NCI-H460 (cell line): Measurements from ENCODE around the gene TMEFF2. TPM values are rescaled to one million over a fixed set of nuclear protein-coding genes. Genes with fewer than 3 reads are reported as not detected.
"Not testable (repeated sequence)": the region's sequence is repeated elsewhere in the genome, so short reads cannot be mapped to it uniquely, and the experiment has no call there.

Source experiments
- DNase-seq: peaks from one replicate; pipeline ENCODE4 v3.0.0-alpha.2; 2016; ENCODE audit warnings: low read depth; ENCODE audit errors: extremely low read depth
- total RNA-seq: library from RNA; depleted of rRNA; stranded (reverse); fragments of >200 nt; shearing (Covaris generic); gene quantifications from 2 replicates; pipeline ENCODE4 v1.2.3, GENCODE V29; 2014

TMEFF2 gene
- total RNA-seq, 1 experiment from 2014 or later, result not detected

DNA sequence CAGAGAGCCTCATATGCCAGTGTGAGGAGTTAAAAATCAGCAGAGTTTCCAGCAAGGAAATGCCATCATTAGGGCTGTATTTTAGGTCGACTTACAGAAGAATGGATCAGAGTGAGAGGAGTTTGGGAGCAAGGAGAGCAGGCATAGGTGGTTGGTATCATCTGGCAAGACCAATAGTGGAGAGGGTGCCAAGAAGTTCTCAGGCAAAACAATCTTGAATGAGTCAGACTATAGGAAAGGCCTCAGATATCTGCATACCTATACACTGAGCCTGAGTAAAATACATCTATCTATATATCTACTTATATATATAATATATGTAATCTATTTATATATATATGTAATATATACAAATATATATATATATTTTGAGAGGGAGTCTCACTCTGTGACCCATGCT lies 57.3 kb downstream of the TMEFF2 start:
- no peak for DNase-seq

DNA sequence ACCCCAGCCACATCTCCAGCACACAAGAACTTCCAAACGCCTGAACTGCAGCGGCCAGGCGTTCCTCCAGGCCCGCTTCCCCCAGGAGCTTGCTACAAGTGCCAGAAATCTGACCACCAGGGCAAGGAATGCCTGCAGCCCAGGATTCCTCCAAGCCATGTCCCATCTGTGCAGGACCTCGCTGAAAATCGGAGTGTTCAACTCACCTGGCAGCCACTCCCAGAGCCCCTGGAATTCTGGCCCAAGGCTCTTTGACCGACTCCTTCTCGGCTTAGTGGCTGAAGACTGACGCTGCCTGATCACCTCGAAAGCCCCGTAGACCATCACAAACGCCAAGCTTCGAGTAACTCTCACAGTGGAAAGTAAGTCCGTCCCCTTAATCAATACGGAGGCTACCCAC lies 62.1 kb downstream of the TMEFF2 start:
- not testable (repeated sequence) for DNase-seq

DNA sequence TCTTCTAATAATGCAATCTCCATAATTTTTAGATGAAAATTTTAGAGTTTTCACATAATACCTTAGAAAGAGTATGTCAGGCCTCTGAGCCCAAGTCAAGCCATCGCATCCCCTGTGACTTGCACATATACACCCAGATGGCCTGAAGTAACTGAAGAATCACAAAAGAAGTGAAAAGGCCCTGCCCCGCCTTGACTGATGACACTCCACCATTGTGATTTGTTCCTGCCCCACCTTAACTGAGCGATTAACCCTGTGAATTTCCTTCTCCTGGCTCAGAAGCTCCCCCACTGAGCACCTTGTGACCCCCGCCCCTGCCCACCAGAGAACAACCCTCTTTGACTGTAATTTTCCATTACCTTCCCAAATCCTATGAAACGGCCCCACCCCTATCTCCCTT lies 64.4 kb downstream of the TMEFF2 start:
- DNase-seq, result not testable (repeated sequence)

DNA sequence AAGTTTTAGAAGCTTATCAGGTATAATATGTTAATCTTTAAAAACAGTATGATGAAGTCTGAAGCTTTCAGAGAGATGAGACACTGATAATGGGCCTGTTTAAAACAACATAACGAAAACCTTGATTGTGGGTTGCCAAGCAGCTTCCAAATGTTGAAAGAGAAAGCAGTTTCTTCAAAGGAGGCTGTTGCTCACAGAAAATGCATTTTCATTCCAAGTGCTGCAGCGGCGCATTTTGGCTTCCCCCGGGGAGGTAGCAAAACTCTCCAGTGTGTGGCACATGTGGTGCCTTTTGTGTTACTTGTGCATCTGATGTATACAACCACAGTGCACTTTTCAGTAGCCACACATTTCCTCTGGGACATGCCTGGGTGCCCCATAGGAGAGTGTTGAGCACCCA lies 66.1 kb downstream of the TMEFF2 start:
- no peak for DNase-seq

DNA sequence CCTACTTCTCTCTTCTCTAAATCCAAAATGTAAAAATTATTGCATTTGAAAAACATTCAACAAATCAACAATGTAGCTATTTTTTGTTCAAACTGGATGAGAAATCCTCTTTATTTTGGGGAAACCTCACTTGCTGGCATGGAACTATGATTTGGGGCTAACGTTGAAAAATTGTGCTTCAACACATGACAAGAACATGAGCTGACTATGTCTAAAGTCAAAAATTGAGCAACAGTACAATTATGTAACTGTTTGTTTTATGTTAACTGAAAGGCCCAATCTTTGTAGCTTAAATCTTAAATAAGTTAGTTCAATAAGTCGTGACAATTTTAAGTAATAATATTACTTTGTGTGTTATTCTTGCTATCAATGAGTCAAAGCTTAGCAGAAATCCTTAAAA lies 67.3 kb downstream of the TMEFF2 start:
- no peak for DNase-seq

DNA sequence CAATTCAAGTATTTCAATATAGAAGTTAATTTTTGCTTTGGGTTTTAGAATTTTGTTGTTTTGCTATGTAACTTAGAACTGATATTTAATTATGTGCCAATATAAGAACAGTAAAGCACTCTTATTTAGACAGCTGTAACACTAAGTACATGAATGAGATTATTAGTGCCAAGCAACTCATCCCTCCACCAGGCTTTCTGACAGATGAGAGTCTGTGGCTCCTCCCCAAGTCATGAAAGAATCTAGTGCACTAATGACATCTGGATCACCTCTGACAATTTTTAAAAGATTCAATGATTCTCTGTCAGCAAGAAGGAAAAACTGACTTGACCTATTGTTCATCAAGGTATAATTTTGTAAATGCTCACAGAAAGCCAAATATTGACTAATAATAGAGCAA lies 67.8 kb downstream of the TMEFF2 start:
- no peak for DNase-seq

DNA sequence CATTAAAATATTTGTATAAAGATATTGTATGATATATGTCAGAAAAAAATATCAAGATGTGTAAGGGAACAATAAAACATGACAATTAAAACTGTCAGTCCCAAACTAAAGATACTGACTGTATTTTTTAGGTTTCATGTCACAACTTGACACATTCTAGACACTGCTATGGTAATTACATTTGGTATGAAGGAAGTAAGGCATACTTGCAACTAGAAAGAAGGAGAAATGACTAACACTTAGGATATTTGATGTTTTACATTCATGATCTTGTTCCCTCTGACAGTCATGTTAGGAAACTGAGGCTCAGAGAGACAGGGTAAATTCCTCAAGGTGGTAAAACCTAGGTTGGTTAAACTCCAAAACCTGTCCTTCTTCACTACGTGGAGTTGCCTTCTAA lies 68.3 kb downstream of the TMEFF2 start:
- DNase-seq, result no peak

DNA sequence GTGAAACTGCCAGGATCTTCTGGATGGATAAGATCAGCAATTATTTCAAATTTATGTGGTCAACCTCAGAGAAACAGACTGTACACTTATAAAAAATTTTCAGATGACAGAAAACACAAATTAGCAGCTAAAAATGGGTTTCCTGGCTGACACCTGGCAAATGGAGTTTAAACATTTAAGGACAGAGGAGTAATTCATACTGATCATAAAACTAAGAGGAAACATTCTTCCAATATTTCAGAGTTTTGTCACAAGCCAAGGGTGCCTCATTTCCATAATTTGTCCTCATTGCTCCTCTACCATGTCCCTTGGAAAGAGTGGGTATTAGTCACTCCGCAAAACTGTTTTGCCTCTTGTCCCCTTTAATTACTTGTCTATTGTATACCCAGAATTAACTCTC lies 70.2 kb downstream of the TMEFF2 start:
- no peak for DNase-seq

DNA sequence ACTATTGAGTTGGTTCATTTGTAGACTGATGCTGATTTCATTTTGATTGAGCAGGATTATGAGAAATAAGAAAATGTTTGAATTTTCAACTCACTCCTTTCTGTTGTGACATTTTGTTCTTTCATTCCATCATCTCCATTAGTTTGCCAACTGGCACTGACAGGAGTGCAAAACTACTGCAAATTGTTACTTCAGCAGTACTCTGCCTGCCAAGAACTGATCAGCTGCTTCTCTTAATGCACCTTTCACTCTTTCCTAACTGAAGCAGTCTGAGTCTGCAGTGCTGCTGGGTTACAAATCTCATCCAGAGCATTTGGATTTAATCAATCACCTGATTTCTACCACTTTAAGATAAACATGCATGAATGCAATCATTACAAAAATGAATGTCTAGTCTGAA lies 70.9 kb downstream of the TMEFF2 start:
- DNase-seq, result no peak

DNA sequence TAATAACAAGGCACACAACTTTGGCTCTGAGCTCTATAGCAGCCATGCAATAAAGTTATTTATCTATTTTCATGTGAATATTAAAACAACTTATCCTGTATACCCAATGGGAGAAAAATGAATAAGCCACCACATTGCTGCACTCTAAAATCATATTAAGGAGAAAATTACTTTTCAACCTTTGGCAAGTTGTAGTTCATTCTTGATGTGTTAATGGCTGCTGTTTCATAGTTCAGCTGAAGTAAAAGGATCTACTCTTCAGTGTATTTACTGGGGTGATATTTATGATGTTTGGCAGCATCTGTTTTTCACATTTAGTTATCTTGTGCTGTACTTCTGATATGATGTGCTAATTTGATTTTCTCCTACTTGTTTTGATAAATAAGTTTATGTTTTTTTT lies 71.8 kb downstream of the TMEFF2 start:
- DNase-seq, result no peak

DNA sequence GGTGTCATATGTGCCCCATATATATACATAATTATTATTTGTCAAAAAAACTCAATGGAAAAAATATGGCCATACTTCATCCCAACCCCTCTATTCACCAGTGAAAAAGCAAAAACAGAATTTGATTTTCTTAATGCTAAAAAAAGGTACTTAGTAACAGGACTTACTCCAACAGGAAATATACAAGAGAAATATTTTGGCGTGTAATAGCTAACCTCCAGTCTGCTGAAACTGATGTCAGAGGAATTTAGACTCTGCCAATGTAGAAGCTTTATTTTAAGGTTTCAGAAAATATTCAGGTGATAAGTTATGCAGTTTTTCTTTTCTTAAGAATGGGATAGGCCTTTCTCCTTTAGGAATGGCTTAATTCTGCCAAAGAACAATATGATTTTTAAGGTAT lies 72.6 kb downstream of the TMEFF2 start:
- no peak for DNase-seq

DNA sequence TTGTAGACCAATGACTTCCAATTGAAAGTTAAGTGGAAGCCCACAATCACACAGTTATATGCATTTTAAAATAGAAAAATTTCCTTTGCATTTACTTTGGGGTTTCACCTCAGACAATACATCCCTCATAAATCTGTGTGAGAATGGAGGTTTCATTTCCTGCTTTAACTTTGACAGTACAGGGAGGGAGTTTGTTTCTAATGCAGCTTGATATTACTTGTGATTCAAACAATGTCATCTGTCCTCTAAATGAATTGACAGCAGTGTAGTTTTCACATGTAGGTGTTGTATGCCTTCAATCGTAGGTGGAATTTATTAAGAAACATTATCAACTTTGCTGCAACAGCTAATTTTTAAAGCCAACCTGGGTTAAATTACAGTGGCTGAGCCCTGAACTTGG lies 75.2 kb downstream of the TMEFF2 start:
- DNase-seq, result peak; percentile 11

DNA sequence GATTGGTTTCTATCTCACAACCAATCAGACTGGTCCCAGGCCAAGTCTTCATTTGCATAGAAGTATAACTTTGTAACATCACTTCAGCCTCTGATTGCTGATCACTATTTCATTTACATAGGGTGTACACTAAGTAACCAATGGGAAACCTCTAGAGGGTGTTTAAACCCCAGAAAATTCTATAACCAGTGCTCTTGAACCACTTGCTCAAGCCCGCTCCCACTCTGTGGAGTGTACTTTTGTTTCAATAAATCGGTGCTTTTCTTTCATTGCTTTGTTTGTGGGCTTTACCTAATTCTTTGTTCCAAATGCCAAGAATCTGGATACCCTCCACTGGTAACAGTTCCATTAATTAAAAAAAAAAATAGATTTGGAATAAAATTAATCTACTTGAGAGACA lies 77.0 kb downstream of the TMEFF2 start:
- no peak for DNase-seq

DNA sequence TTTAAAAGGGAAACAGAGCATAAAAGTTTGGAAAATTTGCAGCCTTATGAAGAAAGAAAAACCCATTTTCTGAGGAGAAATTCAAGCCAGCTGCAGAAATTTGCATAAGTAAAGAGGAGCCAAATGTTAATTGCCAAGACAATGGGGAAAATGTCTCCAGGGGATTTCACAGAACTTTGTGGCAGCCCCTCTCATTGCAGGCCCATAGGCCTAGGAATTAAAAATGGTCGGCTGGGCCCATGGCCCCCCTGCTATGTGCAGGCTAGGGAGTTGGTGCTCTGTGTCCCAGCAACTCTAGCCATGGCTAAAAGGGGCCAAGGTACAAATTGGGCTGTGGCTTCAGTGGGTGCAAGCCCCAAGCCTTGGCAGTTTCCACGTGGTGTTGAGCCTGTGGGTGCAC lies 83.2 kb downstream of the TMEFF2 start:
- not testable (repeated sequence) for DNase-seq

DNA sequence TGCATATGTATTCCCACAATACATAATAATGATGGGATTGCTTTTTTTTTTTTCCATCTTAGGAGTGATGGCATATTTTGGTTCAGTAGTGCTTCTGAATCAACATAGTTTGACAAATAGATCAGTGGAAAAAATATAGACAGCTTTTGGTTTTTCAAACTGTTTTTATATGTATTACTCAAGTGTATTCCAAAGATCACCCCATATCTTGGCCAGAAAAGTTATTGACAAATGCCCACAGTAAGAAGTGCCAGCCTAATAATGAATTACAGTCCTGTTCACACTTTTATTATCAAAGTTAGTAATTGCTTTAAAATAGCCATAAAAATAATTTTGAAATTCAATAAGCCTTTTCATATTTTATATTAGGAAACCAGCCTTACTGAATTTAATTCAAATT lies 95.0 kb downstream of the TMEFF2 start:
- no peak for DNase-seq

DNA sequence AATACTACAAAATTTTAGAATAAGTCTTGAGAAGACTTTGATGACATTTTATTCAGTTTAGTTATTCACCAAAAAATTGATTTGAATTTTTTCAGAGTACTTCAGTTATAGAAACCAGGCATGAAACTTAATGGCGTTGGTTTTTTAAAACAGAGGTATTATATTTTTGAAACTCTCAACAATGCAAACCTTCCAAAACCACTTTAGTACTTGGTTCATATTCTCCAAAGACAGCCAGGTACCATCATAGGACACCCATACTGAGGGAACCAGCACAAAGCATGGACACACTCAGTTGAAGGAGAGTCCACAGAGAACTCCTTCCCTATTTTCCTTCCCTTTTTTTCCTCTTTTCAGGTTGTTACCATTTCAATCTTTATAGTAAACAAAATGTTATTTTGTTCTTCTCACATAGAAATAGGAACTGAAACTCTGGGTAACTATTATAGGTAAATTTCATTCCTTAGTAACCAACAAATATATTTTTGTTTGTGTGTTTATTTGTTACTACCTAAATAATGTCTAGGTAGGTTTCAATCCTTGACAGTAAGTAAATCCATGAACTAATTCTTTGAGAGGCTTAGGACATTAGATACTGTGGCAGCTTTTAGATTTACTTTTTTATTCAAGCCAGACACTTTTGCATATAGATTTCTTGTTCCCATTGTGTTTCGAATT lies 95.8 kb downstream of the TMEFF2 start:
- no peak for DNase-seq

DNA sequence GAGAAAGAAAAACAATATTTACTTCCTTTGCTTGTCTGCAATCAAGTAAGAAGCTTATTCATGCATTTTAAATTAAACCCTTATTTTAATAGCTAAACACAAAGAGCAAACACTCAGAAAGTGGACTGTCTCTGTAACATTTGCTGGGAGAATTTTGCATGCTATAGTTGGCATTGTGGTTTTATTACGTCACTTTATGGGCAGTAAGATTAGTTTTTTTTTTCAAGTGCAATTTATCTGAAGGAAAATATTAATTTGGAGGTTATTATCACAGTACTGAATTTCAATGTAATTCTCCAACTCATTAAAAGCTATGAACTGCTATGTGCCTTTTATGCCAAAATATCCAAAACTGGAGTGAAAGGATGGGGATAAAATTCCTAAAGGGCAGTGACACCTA lies 103.3 kb downstream of the TMEFF2 start:
- peak; percentile 14 for DNase-seq

DNA sequence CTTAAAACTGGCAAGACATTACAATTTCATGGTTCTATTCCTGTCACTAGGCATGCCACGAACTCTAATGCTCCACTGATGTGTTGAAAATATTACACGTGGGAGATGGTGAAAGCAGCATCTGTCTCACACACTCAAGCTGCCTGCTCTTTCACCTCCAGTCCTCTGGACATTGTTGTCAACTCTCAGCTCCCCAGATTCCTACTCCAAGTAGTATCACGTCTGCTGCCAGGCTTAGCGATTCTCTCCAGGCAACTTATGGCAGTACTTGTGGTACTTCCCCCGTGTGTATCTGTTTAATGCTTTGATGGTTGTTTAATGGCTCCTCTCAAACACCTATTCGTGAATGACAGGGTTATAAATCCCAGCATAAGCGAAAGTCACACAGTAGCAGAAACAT lies 103.8 kb downstream of the TMEFF2 start:
- no peak for DNase-seq

DNA sequence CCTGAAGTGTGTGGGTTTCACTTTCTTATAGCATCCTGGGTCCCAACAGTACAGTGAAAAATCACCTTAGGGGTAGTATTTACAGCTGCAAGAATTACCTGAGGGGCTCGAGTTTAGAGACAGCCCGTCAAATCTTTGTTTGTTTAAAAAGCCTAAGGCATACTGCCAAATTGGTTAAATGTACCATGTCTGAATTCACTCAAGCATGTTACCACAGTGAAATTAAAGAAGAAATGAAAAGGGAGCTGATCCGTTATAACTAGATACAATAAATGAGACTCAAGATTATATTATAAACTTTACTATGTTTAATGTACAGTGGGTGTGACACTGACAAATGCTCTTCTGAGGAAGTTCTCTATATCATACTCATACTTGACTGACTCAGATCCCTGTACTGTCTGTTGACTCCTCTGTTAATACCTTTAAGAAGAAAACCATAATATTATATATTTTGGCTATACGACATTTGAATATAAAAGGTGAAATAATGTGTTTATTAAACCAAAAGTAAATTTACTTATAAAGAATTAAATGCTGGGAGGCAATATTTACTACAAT lies 107.3 kb downstream of the TMEFF2 start:
- DNase-seq, result no peak

DNA sequence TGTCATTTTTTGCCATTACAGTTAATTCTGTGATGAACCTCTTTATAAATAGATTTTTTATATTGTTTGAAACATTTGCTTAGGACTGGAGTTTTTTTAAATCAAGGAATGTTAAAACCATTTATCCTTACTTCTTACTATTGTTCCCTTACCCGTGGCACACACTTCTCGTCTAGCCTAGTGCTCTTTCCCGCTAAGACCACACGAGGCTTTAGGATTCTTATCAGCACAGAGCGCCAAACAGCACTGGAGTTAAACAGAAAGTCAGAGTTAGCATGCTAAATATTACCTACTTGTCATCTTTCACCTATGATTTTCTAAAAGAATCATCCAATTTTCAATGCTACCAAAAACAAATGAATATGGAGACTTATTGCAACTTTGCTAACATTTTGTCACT lies 112.6 kb downstream of the TMEFF2 start:
- no peak for DNase-seq

DNA sequence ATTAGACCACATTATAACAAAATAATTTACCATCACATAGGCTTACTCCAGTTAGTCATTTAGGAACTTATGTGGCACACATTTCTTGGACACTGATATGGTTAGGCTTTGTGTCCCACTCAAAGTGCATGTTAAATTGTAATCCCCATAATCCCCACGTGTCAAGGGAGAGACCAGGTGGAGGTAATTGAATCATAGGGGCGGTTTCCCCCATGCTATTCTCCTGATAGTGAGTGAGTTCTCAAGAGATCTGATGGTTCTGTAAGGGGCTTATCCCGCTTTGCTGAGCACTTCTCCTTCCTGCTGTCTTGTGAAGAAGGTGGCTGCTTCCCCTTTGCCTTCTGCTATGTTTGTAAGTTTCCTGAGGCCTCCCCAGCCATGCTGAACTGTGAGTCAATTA lies 114.6 kb downstream of the TMEFF2 start:
- not testable (repeated sequence) for DNase-seq

DNA sequence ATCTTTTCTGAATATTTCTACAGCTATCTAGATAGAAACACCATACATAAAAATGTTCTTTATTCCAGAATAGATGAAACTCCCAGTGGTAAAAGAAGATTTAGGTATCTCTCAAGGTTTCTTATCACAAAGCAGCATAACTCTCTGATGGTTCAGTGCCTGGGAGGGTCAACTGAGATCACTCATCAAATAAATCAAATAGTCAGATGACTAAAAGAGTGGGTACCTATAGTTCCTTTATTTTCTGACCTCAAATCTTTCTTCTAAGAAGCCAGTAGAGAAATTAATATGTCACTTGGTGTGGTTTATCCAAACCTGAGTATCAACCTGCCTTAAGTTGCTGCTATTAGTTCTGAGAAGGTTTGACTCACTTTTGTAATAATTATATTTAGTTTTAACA lies 120.9 kb downstream of the TMEFF2 start:
- no peak for DNase-seq

DNA sequence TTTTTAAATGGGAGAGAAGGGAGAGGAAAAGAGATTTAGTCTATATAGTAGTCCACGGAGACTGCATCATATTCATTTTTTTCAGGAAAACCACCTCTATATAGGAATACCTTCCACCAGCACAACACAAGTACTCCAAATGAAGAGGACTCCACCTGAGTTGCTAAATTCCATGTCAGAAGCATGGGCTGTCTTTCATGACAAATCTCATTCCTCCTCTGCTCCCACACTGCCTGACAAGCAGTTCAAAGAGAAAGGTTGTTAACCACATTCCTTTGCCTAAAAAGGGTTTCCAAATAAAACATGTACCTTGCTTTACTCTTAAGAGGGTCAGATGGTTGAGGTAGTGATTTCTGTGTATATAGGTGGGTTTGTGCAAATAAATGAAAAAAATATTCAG lies 122.0 kb downstream of the TMEFF2 start:
- DNase-seq, result no peak
